Neural crest cell (in vitro differentiated cells): ENCODE measurements around the gene WWOX. TPM values are rescaled to one million over a fixed set of nuclear protein-coding genes. Genes with fewer than 3 reads are reported as not detected.
A peak's percentile ranks its signal among the peaks of the same experiment; 100 is the strongest.

Experiments used
- DNase-seq: peaks from one replicate; pipeline ENCODE4 v3.0.0; 2021; ENCODE audit warnings: low read depth, mixed read lengths, low spot score
- H3K27ac Mint-ChIP-seq: one replicate; pipeline ENCODE4 v1.8.0; 2021; ENCODE audit warnings: mild to moderate bottlenecking, mixed read lengths; ENCODE audit not compliant: unreplicated experiment
- H3K27me3 Mint-ChIP-seq: 2 replicates; pipeline ENCODE4 v1.8.0; 2021; ENCODE audit warnings: low read depth, mild to moderate bottlenecking, mixed read lengths
- H3K36me3 Mint-ChIP-seq: 2 replicates; pipeline ENCODE4 v1.8.0; 2021; ENCODE audit warnings: low read depth, mild to moderate bottlenecking, mixed read lengths
- H3K4me1 Mint-ChIP-seq: 2 replicates; pipeline ENCODE4 v1.8.0; 2021; ENCODE audit warnings: mixed read lengths
- H3K4me3 Mint-ChIP-seq: one replicate; pipeline ENCODE4 v1.8.0; 2021; ENCODE audit warnings: mild to moderate bottlenecking, mixed read lengths
- H3K9me3 Mint-ChIP-seq: 2 replicates; pipeline ENCODE4 v1.8.0; 2021; ENCODE audit warnings: mixed read lengths
- CTCF ChIP-seq: fragments of 200-600 bp; sonication (generic); conservative IDR thresholded peaks from 2 replicates; pipeline ENCODE4 v1.5.0; 2021; ENCODE audit warnings: antibody characterized with exemption, mild to moderate bottlenecking
- total RNA-seq: library from RNA; stranded (reverse); gene quantifications from 2 replicates; pipeline ENCODE4 v1.2.1, GENCODE V29; 2021

Gene WWOX
- total RNA-seq, 1 donor from 2014 or later, result 30.5 TPM

DNA sequence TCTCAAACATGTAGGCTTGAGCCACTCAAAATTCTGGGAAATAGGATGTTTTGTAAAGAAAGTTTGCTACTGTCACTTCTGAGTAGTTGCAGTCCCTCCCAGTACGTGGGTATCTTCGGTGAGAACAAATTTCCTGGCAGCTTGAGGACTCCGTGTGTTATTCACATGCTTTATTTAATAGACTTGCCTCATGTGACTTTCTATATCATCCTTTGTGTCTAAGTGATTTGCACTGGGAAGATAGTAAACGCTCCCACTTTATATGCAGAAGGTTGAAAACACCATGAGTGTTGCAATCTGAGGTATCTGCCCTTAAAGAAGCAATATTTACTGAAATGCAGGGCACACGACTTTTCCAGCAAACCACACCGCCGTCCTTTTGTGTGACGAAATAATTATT is 857.4 kb downstream of the WWOX start:
- H3K27me3 Mint-ChIP-seq, result peaks cover 17% of the 10 kb centered on the region
- no peak overlapping the region for H3K27ac Mint-ChIP-seq
- TF ChIP-seq CTCF, result no peak
- peaks cover 10% of the 10 kb centered on the region for H3K9me3 Mint-ChIP-seq
- H3K4me1 Mint-ChIP-seq, result peaks cover 16% of the 10 kb centered on the region
- H3K4me3 Mint-ChIP-seq, result no peak overlapping the region
- no peak for DNase-seq
- no peaks in the 10 kb centered on the region for H3K36me3 Mint-ChIP-seq

DNA sequence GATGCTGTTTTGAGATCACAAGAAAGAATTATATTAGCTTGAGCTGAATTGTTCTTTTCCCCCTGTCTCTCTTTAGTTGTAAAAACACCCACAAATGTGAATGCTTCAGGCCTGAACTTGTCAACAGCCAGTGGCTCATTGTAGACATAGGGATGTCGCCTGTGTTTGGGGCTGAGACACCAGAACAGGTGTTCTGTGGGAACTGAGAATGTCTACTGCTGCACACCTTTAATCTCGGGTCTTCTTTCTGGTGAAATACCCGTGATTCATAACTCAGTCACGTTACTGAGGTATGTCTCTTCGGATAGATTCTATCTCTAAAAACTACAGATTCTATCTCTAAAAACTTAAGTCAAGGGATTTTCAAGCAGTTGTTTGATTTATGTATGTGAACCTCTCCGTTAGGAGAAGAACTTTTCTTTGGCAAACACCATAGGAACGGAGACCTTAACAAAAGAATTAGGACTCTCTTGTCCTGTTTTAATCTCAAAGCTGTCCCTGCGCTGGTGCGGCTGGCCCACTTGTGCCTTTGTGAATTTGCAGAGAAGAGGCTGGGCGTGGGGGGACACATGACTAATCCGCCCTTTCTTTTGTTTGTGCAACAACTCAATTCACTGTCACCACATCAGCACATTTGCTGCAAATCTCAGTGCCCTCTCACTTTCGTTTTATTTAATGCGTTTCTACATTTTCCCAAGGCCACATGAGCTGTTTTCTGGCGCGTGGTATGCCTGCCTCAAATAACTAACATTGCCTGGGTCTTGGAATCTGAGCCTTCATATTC is 858.1 kb downstream of the WWOX start:
- Mint-ChIP-seq H3K27me3 (peaks cover 15% of the 10 kb centered on the region), H3K27ac (peak overlapping the region; percentile 7), H3K4me1 (peaks cover 16% of the 10 kb centered on the region), H3K4me3 (peak overlapping the region; percentile 17), H3K9me3 (peaks cover 10% of the 10 kb centered on the region), H3K36me3 (no peaks in the 10 kb centered on the region)
- TF ChIP-seq CTCF, result no peak
- DNase-seq, result peak; percentile 11

DNA sequence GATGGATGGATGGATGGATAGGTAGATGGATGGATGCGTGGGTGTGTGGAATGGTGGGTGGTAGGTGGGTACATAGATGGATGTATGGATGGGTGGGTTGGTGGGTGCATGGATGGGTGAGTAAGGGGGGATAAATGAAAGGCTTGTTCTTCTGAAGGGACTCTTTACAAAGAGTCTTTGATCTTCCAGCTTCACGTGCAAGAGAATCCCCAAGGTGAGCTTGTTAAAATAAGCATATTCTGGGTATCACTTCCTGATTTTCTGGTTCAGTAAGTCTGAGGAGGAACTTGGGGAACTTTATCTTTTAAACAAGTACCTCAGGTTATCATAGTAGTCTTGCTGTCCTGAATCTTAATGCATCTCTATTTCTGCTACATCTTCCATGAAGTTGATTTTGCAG is 862.0 kb downstream of the WWOX start:
- no peak for DNase-seq
- H3K36me3 Mint-ChIP-seq, result peaks cover 6% of the 10 kb centered on the region
- H3K27me3 Mint-ChIP-seq, result peaks cover 9% of the 10 kb centered on the region
- H3K9me3 Mint-ChIP-seq, result peaks cover 13% of the 10 kb centered on the region
- TF ChIP-seq CTCF, result no peak
- H3K4me3 Mint-ChIP-seq, result no peak overlapping the region
- peaks cover 16% of the 10 kb centered on the region for H3K4me1 Mint-ChIP-seq
- no peak overlapping the region for H3K27ac Mint-ChIP-seq

GRCh38 chr16:78962457-78962929 is 863.0 kb downstream of the WWOX start:
- Mint-ChIP-seq H3K27me3 (peaks cover 9% of the 10 kb centered on the region), H3K9me3 (peaks cover 13% of the 10 kb centered on the region), H3K4me1 (peaks cover 7% of the 10 kb centered on the region), H3K4me3 (no peak overlapping the region), H3K36me3 (peaks cover 6% of the 10 kb centered on the region), H3K27ac (no peak overlapping the region)
- no peak for TF ChIP-seq CTCF
- no peak for DNase-seq

- H3K4me3 Mint-ChIP-seq, result no peak overlapping the region
- peaks cover 17% of the 10 kb centered on the region for H3K4me1 Mint-ChIP-seq
- H3K9me3 Mint-ChIP-seq, result peaks cover 6% of the 10 kb centered on the region
- H3K36me3 Mint-ChIP-seq, result peaks cover 6% of the 10 kb centered on the region
- no peak for TF ChIP-seq CTCF
- no peak for DNase-seq
- no peaks in the 10 kb centered on the region for H3K27me3 Mint-ChIP-seq
- no peak overlapping the region for H3K27ac Mint-ChIP-seq
Measured at GRCh38 chr16:78967948-78968347, 868.5 kb downstream of the WWOX start.
